K562 (cell line): ENCODE results near the gene RAB13. TPM values are rescaled to one million over a fixed set of nuclear protein-coding genes. Genes with fewer than 3 reads are reported as not detected.

ENCODE experiments used
- ADNP ChIP-seq: fragments of 200-800 bp; sonication (Bioruptor generic); IDR thresholded peaks from 2 replicates; pipeline ENCODE4 v1.6.1; 2016; ENCODE audit warnings: missing genetic modification characterization, missing compliant biosample characterization
- ARID3A ChIP-seq: IDR thresholded peaks from 2 replicates; pipeline ENCODE4 v1.6.1; 2012; ENCODE audit warnings: low read depth, low read length, improper control_type of control experiment, borderline replicate concordance
- E2F8 ChIP-seq: fragments of 450-650 bp; IDR thresholded peaks from 2 replicates; pipeline ENCODE4 v1.7.1; 2018; ENCODE audit warnings: mild to moderate bottlenecking, low read depth; ENCODE audit not compliant: partially characterized antibody
- ZBTB40 ChIP-seq, 2 experiments: fragments of 450-650 bp in 1 of 2; sonication (generic) in 1 of 2; formaldehyde crosslinking in 1 of 2; IDR thresholded peaks; 2 replicates each; pipeline versions ENCODE4 v1.7.1 to v1.9.0; 2016 to 2022; ENCODE audit warnings: inconsistent platforms in 1 of 2, mild to moderate bottlenecking in 1 of 2, missing genetic modification reagents in 1 of 2
- ZNF518B ChIP-seq: fragments of 250-450 bp; sonication (Bioruptor Pico); IDR thresholded peaks from 2 replicates; pipeline ENCODE4 v1.5.0; 2021; ENCODE audit warnings: mild to moderate bottlenecking, moderate library complexity
- polyA plus RNA-seq, 8 experiments: library from polyadenylated mRNA; depleted of rRNA in 4 of 8; stranded (reverse) in 5 of 8; unstranded in 3 of 8; fragments of >200 nt; fragmentation: Nextera tagmentation in 2 of 8; fragmentation: Illumina TruSeq in 1 of 8; extraction: Ambion mirVana in 2 of 8; extraction: Trizol in 1 of 8; gene quantifications; 2 replicates each; pipeline versions ENCODE4 v1.2.1 to v1.2.3, GENCODE V29; 2011 to 2014; ENCODE audit warnings: inconsistent platforms in 1 of 8, missing spikeins in 1 of 8
- total RNA-seq, 7 experiments: library from RNA; depleted of rRNA in 6 of 7; stranded (reverse); fragments of >200 nt in 6 of 7; fragmentation: Illumina TruSeq in 2 of 7; extraction: Trizol in 2 of 7; gene quantifications; 2 replicates each; pipeline versions ENCODE4 v1.2.1 to v1.2.3, GENCODE V29; 2011 to 2021; ENCODE audit warnings: low replicate concordance in 1 of 7

Gene RAB13
- total and polyA plus RNA-seq, 9 of the 15 experiments (the other 6 are each of a cell fraction or from before 2014, with no cell fraction given): 22.3 to 100 (median 39.8) TPM

GRCh38 chr1:153967107-153967999 is 18.8 kb downstream of the RAB13 start, which contains the start of gene CREB3L4 (continued):
- no peak for TF ChIP-seq ZNF518B (CRISPR knock-in tag)
- TF ChIP-seq ARID3A: no peak
- peak; percentile 81 for TF ChIP-seq ZBTB40 (IDR thresholded peaks at IDR 0.05)
- no peak for TF ChIP-seq ZBTB40 (CRISPR knock-in tag; IDR thresholded peaks at IDR 0.05)
- TF ChIP-seq ADNP (tag): no peak
- TF ChIP-seq E2F8: peak; percentile 28
